Ovary (tissue), 3 donors: Measurements from ENCODE around the gene TM4SF20.

Source experiments
- EP300 ChIP-seq: sonication (generic); formaldehyde crosslinking; IDR thresholded peaks from one replicate; pipeline ENCODE4 v1.6.1; 2017; ENCODE audit warnings: antibody characterized with exemption
- TF ChIP-seq, protein P1 (sequence below), 3 donors: fragments of 450-650 bp in 2 of 3; fragments of 200-600 bp in 1 of 3; IDR thresholded peaks; one replicate each; pipeline versions ENCODE4 v1.5.1 to v1.8.0; 2016 to 2022; ENCODE audit warnings: antibody characterized with exemption in 3 of 3, mild to moderate bottlenecking in 1 of 3
- donor health status: DM: no; HTN: no; CAD: no.

GRCh38 chr2:227349989-227350612, 29.0 kb downstream of the TM4SF20 start:
- TF ChIP-seq, protein P1, sequence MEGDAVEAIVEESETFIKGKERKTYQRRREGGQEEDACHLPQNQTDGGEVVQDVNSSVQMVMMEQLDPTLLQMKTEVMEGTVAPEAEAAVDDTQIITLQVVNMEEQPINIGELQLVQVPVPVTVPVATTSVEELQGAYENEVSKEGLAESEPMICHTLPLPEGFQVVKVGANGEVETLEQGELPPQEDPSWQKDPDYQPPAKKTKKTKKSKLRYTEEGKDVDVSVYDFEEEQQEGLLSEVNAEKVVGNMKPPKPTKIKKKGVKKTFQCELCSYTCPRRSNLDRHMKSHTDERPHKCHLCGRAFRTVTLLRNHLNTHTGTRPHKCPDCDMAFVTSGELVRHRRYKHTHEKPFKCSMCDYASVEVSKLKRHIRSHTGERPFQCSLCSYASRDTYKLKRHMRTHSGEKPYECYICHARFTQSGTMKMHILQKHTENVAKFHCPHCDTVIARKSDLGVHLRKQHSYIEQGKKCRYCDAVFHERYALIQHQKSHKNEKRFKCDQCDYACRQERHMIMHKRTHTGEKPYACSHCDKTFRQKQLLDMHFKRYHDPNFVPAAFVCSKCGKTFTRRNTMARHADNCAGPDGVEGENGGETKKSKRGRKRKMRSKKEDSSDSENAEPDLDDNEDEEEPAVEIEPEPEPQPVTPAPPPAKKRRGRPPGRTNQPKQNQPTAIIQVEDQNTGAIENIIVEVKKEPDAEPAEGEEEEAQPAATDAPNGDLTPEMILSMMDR (IDR thresholded peaks at IDR 0.05) = no peak
- TF ChIP-seq EP300 = no peak
